ENCODE results near the gene PIGQ. TPM values are rescaled to one million over a fixed set of nuclear protein-coding genes. Genes with fewer than 3 reads are reported as not detected.
A peak's percentile ranks its signal among the peaks of the same experiment; 100 is the strongest.

The PIGQ gene
- total and polyA plus RNA-seq, 2 of the 4 experiments (the other 2 are of a cell fraction): 5.9 to 36.8 TPM

GRCh38 chr16:606656-607307 lies 37.0 kb downstream of the PIGQ start:
- H4K8ac ChIP-seq (ENCODE audit: low read depth in 2 of 2, low read length in 2 of 2): no peak overlapping the region
- H4K91ac ChIP-seq (ENCODE audit: insufficient read depth, low read depth, low read length): no peak overlapping the region
- intact Hi-C loops (cut with micrococcal nuclease): no loop called here
- H2BK15ac ChIP-seq (ENCODE audit: low read depth, low read length): no peak overlapping the region
- H4K20me1 ChIP-seq (ENCODE audit: insufficient read depth, low read length): peaks cover 17% of the 10 kb centered on the region
- no peak overlapping the region for H4K5ac ChIP-seq (ENCODE audit: low read depth, low read length)
- H3K4me3 ChIP-seq (ENCODE audit: insufficient read depth, low read depth, low read length): no peak overlapping the region
- no peak overlapping the region for H3K18ac ChIP-seq (ENCODE audit: low read depth, low read length)
- TF ChIP-seq, protein P1, sequence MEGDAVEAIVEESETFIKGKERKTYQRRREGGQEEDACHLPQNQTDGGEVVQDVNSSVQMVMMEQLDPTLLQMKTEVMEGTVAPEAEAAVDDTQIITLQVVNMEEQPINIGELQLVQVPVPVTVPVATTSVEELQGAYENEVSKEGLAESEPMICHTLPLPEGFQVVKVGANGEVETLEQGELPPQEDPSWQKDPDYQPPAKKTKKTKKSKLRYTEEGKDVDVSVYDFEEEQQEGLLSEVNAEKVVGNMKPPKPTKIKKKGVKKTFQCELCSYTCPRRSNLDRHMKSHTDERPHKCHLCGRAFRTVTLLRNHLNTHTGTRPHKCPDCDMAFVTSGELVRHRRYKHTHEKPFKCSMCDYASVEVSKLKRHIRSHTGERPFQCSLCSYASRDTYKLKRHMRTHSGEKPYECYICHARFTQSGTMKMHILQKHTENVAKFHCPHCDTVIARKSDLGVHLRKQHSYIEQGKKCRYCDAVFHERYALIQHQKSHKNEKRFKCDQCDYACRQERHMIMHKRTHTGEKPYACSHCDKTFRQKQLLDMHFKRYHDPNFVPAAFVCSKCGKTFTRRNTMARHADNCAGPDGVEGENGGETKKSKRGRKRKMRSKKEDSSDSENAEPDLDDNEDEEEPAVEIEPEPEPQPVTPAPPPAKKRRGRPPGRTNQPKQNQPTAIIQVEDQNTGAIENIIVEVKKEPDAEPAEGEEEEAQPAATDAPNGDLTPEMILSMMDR (conservative IDR thresholded peaks at IDR 0.05; ENCODE audit: low read depth, low read length): no peak
- no peak for TF ChIP-seq BHLHE40 (IDR thresholded peaks at IDR 0.05; ENCODE audit: low read depth, low read length)
- TF ChIP-seq MXI1 (IDR thresholded peaks at IDR 0.05; ENCODE audit: borderline replicate concordance, low read depth, low read length): no peak
- TF ChIP-seq SMC3 (IDR thresholded peaks at IDR 0.05; ENCODE audit: low read depth, low read length): no peak
- TF ChIP-seq RCOR1 (IDR thresholded peaks at IDR 0.05; ENCODE audit: insufficient replicate concordance, low read length): no peak
- no peak for TF ChIP-seq MAZ (IDR thresholded peaks at IDR 0.05; ENCODE audit: borderline replicate concordance, low read depth, low read length)
- TF ChIP-seq POLR2A (IDR thresholded peaks at IDR 0.05; ENCODE audit: low read depth, low read length): no peak
- no peak for TF ChIP-seq RFX5 (IDR thresholded peaks at IDR 0.05; ENCODE audit: low read depth, low read length)
- TF ChIP-seq CEBPB (IDR thresholded peaks at IDR 0.05; ENCODE audit: low read depth, low read length): no peak
- no peak for TF ChIP-seq MAFK (IDR thresholded peaks at IDR 0.05; ENCODE audit: low read depth, low read length)
- no peak for TF ChIP-seq RAD21 (IDR thresholded peaks at IDR 0.05; ENCODE audit: low read length)
- TF ChIP-seq, protein P2, sequence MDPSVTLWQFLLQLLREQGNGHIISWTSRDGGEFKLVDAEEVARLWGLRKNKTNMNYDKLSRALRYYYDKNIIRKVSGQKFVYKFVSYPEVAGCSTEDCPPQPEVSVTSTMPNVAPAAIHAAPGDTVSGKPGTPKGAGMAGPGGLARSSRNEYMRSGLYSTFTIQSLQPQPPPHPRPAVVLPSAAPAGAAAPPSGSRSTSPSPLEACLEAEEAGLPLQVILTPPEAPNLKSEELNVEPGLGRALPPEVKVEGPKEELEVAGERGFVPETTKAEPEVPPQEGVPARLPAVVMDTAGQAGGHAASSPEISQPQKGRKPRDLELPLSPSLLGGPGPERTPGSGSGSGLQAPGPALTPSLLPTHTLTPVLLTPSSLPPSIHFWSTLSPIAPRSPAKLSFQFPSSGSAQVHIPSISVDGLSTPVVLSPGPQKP (IDR thresholded peaks at IDR 0.05; ENCODE audit: borderline replicate concordance, low read depth, low read length): no peak
- TF ChIP-seq NFE2L2 (IDR thresholded peaks at IDR 0.05; ENCODE audit: low read depth, low read length): no peak
- no peak for TF ChIP-seq FOS (IDR thresholded peaks at IDR 0.05; ENCODE audit: low read depth, low read length)
- TF ChIP-seq USF2 (IDR thresholded peaks at IDR 0.05; ENCODE audit: low read depth, low read length): no peak
- no peak for TF ChIP-seq CHD1 (IDR thresholded peaks at IDR 0.05; ENCODE audit: low read depth, low read length)
- in situ Hi-C loops (cut with MboI; ENCODE audit: low sequenced_read_pairs): no loop called here
- no peak overlapping the region for H2BK5ac ChIP-seq (ENCODE audit: low read depth, low read length, poor library complexity, severe bottlenecking)
- 91% methylated on average over 9 of the region's 22 CpGs; no CpG with 5 or more reads in 1 of the 2 experiments for WGBS, 2 experiments (ENCODE audit: extremely low coverage in 2 of 2, insufficient read length in 1 of 2)
- H2BK120ac ChIP-seq (ENCODE audit: low read depth, low read length): no peak overlapping the region
- no peaks in the 10 kb centered on the region for H3K36me3 ChIP-seq (ENCODE audit: control insufficient read depth, insufficient read depth, low read length)
- no TSS peak for BruUV-seq (replicated peaks)
- no peaks in the 10 kb centered on the region; the same call in 1 of the 2 replicates for H3K9me3 ChIP-seq (ENCODE audit: control insufficient read depth, insufficient read depth, low read length)
- H3K9ac ChIP-seq (ENCODE audit: low read depth, low read length): no peak overlapping the region
- H3K27ac ChIP-seq (ENCODE audit: insufficient read depth, low read length): no peak overlapping the region
- H3K27me3 ChIP-seq (ENCODE audit: control insufficient read depth, insufficient read depth, low read length): no peaks in the 10 kb centered on the region
- H3K56ac ChIP-seq (ENCODE audit: extremely low read depth, insufficient read depth, low read length): no peak overlapping the region
- H2BK20ac ChIP-seq (ENCODE audit: low read depth, low read length): no peak overlapping the region
- H3K4ac ChIP-seq (ENCODE audit: low read depth, low read length): no peak overlapping the region
- DNase-seq (no peak), ATAC-seq (ENCODE audit: low read depth) (no peak)
- H3K4me1 ChIP-seq (ENCODE audit: control insufficient read depth, insufficient read depth, low read length): no peaks in the 10 kb centered on the region
- dilution Hi-C loops (cut with HindIII; ENCODE audit: low sequenced_read_pairs, unreplicated experiment): no loop called here
- no peak overlapping the region for H3K23ac ChIP-seq (ENCODE audit: low read depth, low read length)
- CTCF ChIA-PET: no interaction called here
- no peak overlapping the region for H2AK5ac ChIP-seq (ENCODE audit: low read depth, low read length)
- no peak overlapping the region for H2AFZ ChIP-seq (replicated peaks; ENCODE audit: low read length, poor library complexity)
- POLR2A ChIA-PET (ENCODE audit: unreplicated experiment): no interaction called here
- H3K79me1 ChIP-seq (ENCODE audit: low read depth in 1 of 2, low read length in 2 of 2): peaks cover 12 to 48% of the 10 kb centered on the region in 2 experiments
- peak overlapping the region; percentile 28 for H2AK9ac ChIP-seq (replicated peaks; ENCODE audit: low read depth, low read length, poor library complexity)
- no peak overlapping the region for H3K4me2 ChIP-seq (ENCODE audit: low read depth, low read length)
- peaks cover 3% of the 10 kb centered on the region; the same call in 1 of the 2 replicates for H3K9me1 ChIP-seq (ENCODE audit: insufficient read depth, low read length)
- no peak overlapping the region for H3K14ac ChIP-seq (replicated peaks; ENCODE audit: low read depth, low read length)

Measured in IMR-90 (cell line).